Caco-2 (cell line): ENCODE results near the gene UMAD1. TPM values are rescaled to one million over a fixed set of nuclear protein-coding genes. Genes with fewer than 3 reads are reported as not detected.

Experiments used
- BruUV-seq: library from RNA; stranded (reverse); fragments of 400-500 nt; replicated peaks from 2 replicates; lab custom pipeline; 2021; lab: Mats Ljungman, UMichigan
- CTCF ChIA-PET: fragments of 300-600 bp; sonication (Branson Sonifier 250); formaldehyde crosslinking; loops from one replicate; lab custom pipeline; 2022; ENCODE audit warnings: antibody characterized with exemption; lab: Charles Lee
- POLR2A ChIA-PET: fragments of 300-600 bp; sonication (Branson Sonifier 250); formaldehyde crosslinking; loops from one replicate; lab custom pipeline; 2022; ENCODE audit warnings: antibody characterized with exemption; lab: Charles Lee
- DNase-seq, 2 experiments: peaks; one replicate each; pipeline versions ENCODE4 v3.0.0 to v3.0.0-alpha.2; 2020 to 2022
- H3K27me3 ChIP-seq: replicated peaks from 2 replicates; pipeline ENCODE4 v1.6.0; 2011; ENCODE audit warnings: low read length; ENCODE audit not compliant: control insufficient read depth, insufficient read depth
- H3K36me3 ChIP-seq: 2 replicates; pipeline ENCODE4 v1.5.1; 2011; ENCODE audit warnings: low read length; ENCODE audit not compliant: control insufficient read depth, insufficient read depth
- H3K4me1 ChIP-seq: fragments of 250-450 bp; sonication (Bioruptor Pico); 2 replicates; pipeline ENCODE4 v1.5.1; 2020; ENCODE audit warnings: mild to moderate bottlenecking
- H3K4me3 ChIP-seq: 2 replicates; pipeline ENCODE4 v1.5.1; 2011; ENCODE audit warnings: low read depth, mild to moderate bottlenecking, control low read depth, low read length
- H3K9me3 ChIP-seq: fragments of 250-450 bp; sonication (Bioruptor Pico); 2 replicates; pipeline ENCODE4 v1.5.1; 2020; ENCODE audit warnings: mild to moderate bottlenecking, moderate library complexity
- H3K27ac Mint-ChIP-seq: one replicate; pipeline ENCODE4 v1.8.0; 2022; ENCODE audit warnings: mixed read lengths; ENCODE audit not compliant: unreplicated experiment
- H3K27me3 Mint-ChIP-seq: one replicate; pipeline ENCODE4 v1.8.0; 2022; ENCODE audit warnings: mixed read lengths; ENCODE audit not compliant: insufficient read depth, unreplicated experiment
- H3K36me3 Mint-ChIP-seq: one replicate; pipeline ENCODE4 v1.8.0; 2022; ENCODE audit warnings: mild to moderate bottlenecking, mixed read lengths; ENCODE audit not compliant: insufficient read depth, unreplicated experiment
- H3K4me1 Mint-ChIP-seq: one replicate; pipeline ENCODE4 v1.8.0; 2022; ENCODE audit warnings: low read depth, mixed read lengths; ENCODE audit not compliant: unreplicated experiment
- H3K4me3 Mint-ChIP-seq: one replicate; pipeline ENCODE4 v1.8.0; 2022; ENCODE audit warnings: mild to moderate bottlenecking, moderate library complexity, mixed read lengths; ENCODE audit not compliant: unreplicated experiment
- H3K9me3 Mint-ChIP-seq: one replicate; pipeline ENCODE4 v1.8.0; 2022; ENCODE audit warnings: mixed read lengths; ENCODE audit not compliant: unreplicated experiment
- intact Hi-C: fragments of 100-400 bp; cut with micrococcal nuclease; formaldehyde crosslinking; loops from one replicate; pipeline ENCODE4 v1.10.0; 2022; ENCODE audit not compliant: unreplicated experiment
- total RNA-seq: library from RNA; stranded (reverse); gene quantifications from 2 replicates; pipeline ENCODE4 v1.2.3, GENCODE V29; 2022
- TF ChIP-seq, protein P1 (sequence below), 2 experiments: fragments of 200-600 bp in 1 of 2; IDR thresholded peaks; 1 replicate in 1 of 2; 2 replicates in 1 of 2; pipeline versions ENCODE4 v1.5.1 to v1.8.0; 2011 to 2022; ENCODE audit warnings: antibody characterized with exemption in 1 of 2, control low read depth in 1 of 2, inconsistent platforms in 1 of 2, low read depth in 1 of 2, low read length in 1 of 2, mild to moderate bottlenecking in 1 of 2, moderate library complexity in 1 of 2; ENCODE audit not compliant: insufficient read depth in 1 of 2, severe bottlenecking in 1 of 2, unreplicated experiment in 1 of 2

The UMAD1 gene
- total RNA-seq, 1 experiment from 2014 or later = 20.0 TPM

GRCh38 chr7:7920481-7920880 is 279.9 kb downstream of the UMAD1 start:
- no peak overlapping the region for H3K4me3 Mint-ChIP-seq
- H3K27me3 ChIP-seq = no peaks in the 10 kb centered on the region
- H3K36me3 ChIP-seq = no peaks in the 10 kb centered on the region
- POLR2A ChIA-PET = no interaction called here
- H3K9me3 ChIP-seq = no peaks in the 10 kb centered on the region
- no peak for DNase-seq
- H3K27ac Mint-ChIP-seq = no peak overlapping the region
- TF ChIP-seq, protein P1, sequence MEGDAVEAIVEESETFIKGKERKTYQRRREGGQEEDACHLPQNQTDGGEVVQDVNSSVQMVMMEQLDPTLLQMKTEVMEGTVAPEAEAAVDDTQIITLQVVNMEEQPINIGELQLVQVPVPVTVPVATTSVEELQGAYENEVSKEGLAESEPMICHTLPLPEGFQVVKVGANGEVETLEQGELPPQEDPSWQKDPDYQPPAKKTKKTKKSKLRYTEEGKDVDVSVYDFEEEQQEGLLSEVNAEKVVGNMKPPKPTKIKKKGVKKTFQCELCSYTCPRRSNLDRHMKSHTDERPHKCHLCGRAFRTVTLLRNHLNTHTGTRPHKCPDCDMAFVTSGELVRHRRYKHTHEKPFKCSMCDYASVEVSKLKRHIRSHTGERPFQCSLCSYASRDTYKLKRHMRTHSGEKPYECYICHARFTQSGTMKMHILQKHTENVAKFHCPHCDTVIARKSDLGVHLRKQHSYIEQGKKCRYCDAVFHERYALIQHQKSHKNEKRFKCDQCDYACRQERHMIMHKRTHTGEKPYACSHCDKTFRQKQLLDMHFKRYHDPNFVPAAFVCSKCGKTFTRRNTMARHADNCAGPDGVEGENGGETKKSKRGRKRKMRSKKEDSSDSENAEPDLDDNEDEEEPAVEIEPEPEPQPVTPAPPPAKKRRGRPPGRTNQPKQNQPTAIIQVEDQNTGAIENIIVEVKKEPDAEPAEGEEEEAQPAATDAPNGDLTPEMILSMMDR (IDR thresholded peaks at IDR 0.05; ENCODE audit: insufficient read depth in 1 of 2, low read depth in 1 of 2, low read length in 1 of 2, severe bottlenecking in 1 of 2, unreplicated experiment in 1 of 2) = no peak
- peaks cover 28% of the 10 kb centered on the region for H3K4me1 ChIP-seq
- CTCF ChIA-PET = no interaction called here
- no peak overlapping the region for H3K4me3 ChIP-seq
- intact Hi-C loops = no loop called here
- peaks cover 25% of the 10 kb centered on the region for H3K4me1 Mint-ChIP-seq
- H3K36me3 Mint-ChIP-seq = no peaks in the 10 kb centered on the region
- H3K27me3 Mint-ChIP-seq = no peaks in the 10 kb centered on the region
- no TSS peak for BruUV-seq
- no peaks in the 10 kb centered on the region for H3K9me3 Mint-ChIP-seq

- peaks cover 25% of the 10 kb centered on the region for H3K4me1 Mint-ChIP-seq
- no peak overlapping the region for H3K4me3 Mint-ChIP-seq
- H3K27ac Mint-ChIP-seq = peak overlapping the region; percentile 18
- intact Hi-C loops = loop anchor here (1.0 kb wide), 1 partner anchor 11 kb away; no protein-coding TSS in a partner anchor
- CTCF ChIA-PET = no interaction called here
- H3K9me3 ChIP-seq = no peaks in the 10 kb centered on the region
- H3K4me3 ChIP-seq = no peak overlapping the region
- H3K36me3 ChIP-seq = no peaks in the 10 kb centered on the region
- no peaks in the 10 kb centered on the region for H3K9me3 Mint-ChIP-seq
- BruUV-seq = no TSS peak
- H3K27me3 ChIP-seq = no peaks in the 10 kb centered on the region
- TF ChIP-seq, protein P1 (IDR thresholded peaks at IDR 0.05; ENCODE audit: insufficient read depth in 1 of 2, low read depth in 1 of 2, low read length in 1 of 2, severe bottlenecking in 1 of 2, unreplicated experiment in 1 of 2) = no peak
- H3K36me3 Mint-ChIP-seq = no peaks in the 10 kb centered on the region
- DNase-seq = no peak
- peaks cover 28% of the 10 kb centered on the region for H3K4me1 ChIP-seq
- H3K27me3 Mint-ChIP-seq = no peaks in the 10 kb centered on the region
- POLR2A ChIA-PET = no interaction called here
These were observed 281.3 kb downstream of the UMAD1 start for GRCh38 chr7:7921830-7922229.

DNA sequence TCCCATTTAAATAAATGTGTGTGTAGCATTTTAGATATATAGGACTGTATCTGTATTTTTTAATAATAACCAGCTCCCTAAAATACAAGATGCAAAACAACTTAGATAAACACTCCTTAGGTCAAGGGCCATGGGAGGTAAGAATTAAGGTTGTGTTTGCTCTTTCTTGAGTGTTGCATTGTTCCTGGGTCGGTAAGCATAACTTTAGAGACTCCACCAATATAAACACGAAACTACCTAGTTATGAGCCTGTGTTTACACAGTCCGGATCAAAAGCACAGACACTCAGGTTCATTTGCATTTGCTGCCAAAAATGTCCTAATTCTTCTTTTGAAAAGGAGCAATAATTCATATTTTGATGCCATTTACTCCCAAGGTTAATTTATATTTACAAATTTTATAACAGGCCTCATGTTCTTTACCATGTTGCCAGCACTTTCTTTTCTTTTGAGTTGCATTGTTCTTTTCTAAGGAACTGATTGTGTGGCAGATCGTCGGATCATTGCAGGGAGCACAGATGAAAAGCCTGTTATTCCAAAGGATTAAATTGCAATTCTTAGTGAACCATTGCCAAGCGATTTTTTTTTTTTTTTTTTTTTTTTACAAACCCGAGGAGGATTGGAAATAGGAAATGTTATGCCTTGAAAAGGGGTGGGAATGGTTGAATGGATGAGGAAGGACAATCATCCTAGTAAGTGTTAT is 282.3 kb downstream of the UMAD1 start:
- Mint-ChIP-seq H3K36me3 (no peaks in the 10 kb centered on the region), H3K9me3 (no peaks in the 10 kb centered on the region), H3K4me3 (peak overlapping the region; percentile 29), H3K27ac (peak overlapping the region; percentile 18), H3K27me3 (no peaks in the 10 kb centered on the region), H3K4me1 (peaks cover 25% of the 10 kb centered on the region)
- intact Hi-C loops = loop anchor here (1.0 kb wide), 1 partner anchor 12 kb away; no protein-coding TSS in a partner anchor
- no peaks in the 10 kb centered on the region for H3K9me3 ChIP-seq
- no TSS peak for BruUV-seq
- POLR2A ChIA-PET = no interaction called here
- peaks cover 28% of the 10 kb centered on the region for H3K4me1 ChIP-seq
- H3K27me3 ChIP-seq = no peaks in the 10 kb centered on the region
- DNase-seq = peak in 1 of 2 experiments; percentile 34
- H3K36me3 ChIP-seq = no peaks in the 10 kb centered on the region
- no peak overlapping the region for H3K4me3 ChIP-seq
- CTCF ChIA-PET = no interaction called here
- TF ChIP-seq, protein P1 (IDR thresholded peaks at IDR 0.05; ENCODE audit: insufficient read depth in 1 of 2, low read depth in 1 of 2, low read length in 1 of 2, severe bottlenecking in 1 of 2, unreplicated experiment in 1 of 2) = no peak
